IPS DF 6.9 (cell line): ENCODE results near the gene TTC23.

ENCODE experiments used
- DNase-seq: peaks from one replicate; pipeline ENCODE4 v3.0.0-alpha.2; 2013; ENCODE audit warnings: low read depth, low spot score
- H3K27ac ChIP-seq: one replicate; pipeline ENCODE4 v1.5.1; 2013; ENCODE audit warnings: low read length, control low read depth
- H3K27me3 ChIP-seq: 2 replicates; pipeline ENCODE4 v1.6.1; 2013; ENCODE audit warnings: mild to moderate bottlenecking, low read length; ENCODE audit not compliant: control insufficient read depth, insufficient read depth
- H3K36me3 ChIP-seq: 2 replicates; pipeline ENCODE4 v1.6.1; 2013; ENCODE audit warnings: low read length; ENCODE audit not compliant: control insufficient read depth, insufficient read depth
- H3K4me1 ChIP-seq: 2 replicates; pipeline ENCODE4 v1.6.1; 2013; ENCODE audit warnings: low read length; ENCODE audit not compliant: control insufficient read depth, insufficient read depth
- H3K4me3 ChIP-seq: 2 replicates; pipeline ENCODE4 v1.5.1; 2013; ENCODE audit warnings: mild to moderate bottlenecking, low read length
- H3K9me3 ChIP-seq: 2 replicates; pipeline ENCODE4 v1.6.1; 2013; ENCODE audit warnings: low read length, inconsistent platforms; ENCODE audit not compliant: control insufficient read depth, insufficient read depth
- WGBS: extraction: QIAGEN DNeasy Blood & Tissue Kit; methylation state at CpG from one replicate; pipeline ENCODE4 v1.1.7; 2013; ENCODE audit warnings: mixed read lengths, missing lambda C conversion rate; ENCODE audit not compliant: insufficient read length, insufficient coverage; 5-methylcytosine and 5-hydroxymethylcytosine counted together

TTC23 gene

GRCh38 chr15:99176757-99177156 lies 72.6 kb downstream of the TTC23 start:
- Histone ChIP-seq H3K27ac (no peak overlapping the region), H3K4me1 (peaks cover 2% of the 10 kb centered on the region; the same call in 1 of the 2 replicates), H3K27me3 (no peaks in the 10 kb centered on the region), H3K36me3 (no peaks in the 10 kb centered on the region), H3K4me3 (no peak overlapping the region), H3K9me3 (no peaks in the 10 kb centered on the region)
- DNase-seq, result no peak
- no CpG with 5 or more reads among the region's 2 CpGs for WGBS

GRCh38 chr15:99174567-99175395 lies 74.6 kb downstream of the TTC23 start:
- no CpG with 5 or more reads among the region's 15 CpGs for WGBS
- Histone ChIP-seq H3K4me3 (no peak overlapping the region), H3K27ac (no peak overlapping the region), H3K9me3 (no peaks in the 10 kb centered on the region), H3K27me3 (no peaks in the 10 kb centered on the region), H3K4me1 (no peaks in the 10 kb centered on the region), H3K36me3 (no peaks in the 10 kb centered on the region)
- no peak for DNase-seq

GRCh38 chr15:99172989-99173388 lies 76.4 kb downstream of the TTC23 start:
- Histone ChIP-seq H3K27me3 (no peaks in the 10 kb centered on the region), H3K4me3 (no peak overlapping the region), H3K36me3 (no peaks in the 10 kb centered on the region), H3K9me3 (no peaks in the 10 kb centered on the region), H3K27ac (no peak overlapping the region), H3K4me1 (no peaks in the 10 kb centered on the region)
- no CpG with 5 or more reads among the region's 3 CpGs for WGBS
- DNase-seq, result no peak

GRCh38 chr15:99172171-99172570 lies 77.2 kb downstream of the TTC23 start:
- Histone ChIP-seq H3K36me3 (no peaks in the 10 kb centered on the region), H3K27me3 (no peaks in the 10 kb centered on the region), H3K4me3 (no peak overlapping the region), H3K9me3 (no peaks in the 10 kb centered on the region), H3K27ac (no peak overlapping the region), H3K4me1 (no peaks in the 10 kb centered on the region)
- no peak for DNase-seq
- WGBS, result no CpG with 5 or more reads among the region's 4 CpGs

GRCh38 chr15:99170476-99171065 lies 78.8 kb downstream of the TTC23 start:
- H3K4me1 ChIP-seq, result no peaks in the 10 kb centered on the region
- H3K4me3 ChIP-seq, result no peak overlapping the region
- H3K27me3 ChIP-seq, result no peaks in the 10 kb centered on the region
- DNase-seq, result no peak
- no peak overlapping the region for H3K27ac ChIP-seq
- no CpG with 5 or more reads among the region's 7 CpGs for WGBS
- no peaks in the 10 kb centered on the region for H3K9me3 ChIP-seq
- no peaks in the 10 kb centered on the region for H3K36me3 ChIP-seq

GRCh38 chr15:99169769-99170311 lies 79.5 kb downstream of the TTC23 start:
- H3K27ac ChIP-seq, result no peak overlapping the region
- H3K27me3 ChIP-seq, result no peaks in the 10 kb centered on the region
- no peaks in the 10 kb centered on the region for H3K4me1 ChIP-seq
- DNase-seq, result no peak
- no CpG with 5 or more reads among the region's 10 CpGs for WGBS
- no peaks in the 10 kb centered on the region for H3K36me3 ChIP-seq
- H3K9me3 ChIP-seq, result no peaks in the 10 kb centered on the region
- H3K4me3 ChIP-seq, result no peak overlapping the region

- H3K27me3 ChIP-seq, result no peaks in the 10 kb centered on the region
- no peak overlapping the region for H3K4me3 ChIP-seq
- no peaks in the 10 kb centered on the region for H3K9me3 ChIP-seq
- no CpG with 5 or more reads among the region's 5 CpGs for WGBS
- no peaks in the 10 kb centered on the region for H3K4me1 ChIP-seq
- no peak for DNase-seq
- H3K27ac ChIP-seq, result no peak overlapping the region
- H3K36me3 ChIP-seq, result no peaks in the 10 kb centered on the region
Measured at GRCh38 chr15:99168601-99169580, 80.5 kb downstream of the TTC23 start.

GRCh38 chr15:99167640-99168039 lies 81.7 kb downstream of the TTC23 start:
- Histone ChIP-seq H3K9me3 (no peaks in the 10 kb centered on the region), H3K4me3 (no peak overlapping the region), H3K36me3 (no peaks in the 10 kb centered on the region), H3K4me1 (no peaks in the 10 kb centered on the region), H3K27ac (no peak overlapping the region), H3K27me3 (no peaks in the 10 kb centered on the region)
- no peak for DNase-seq
- WGBS, result no CpG with 5 or more reads among the region's 6 CpGs

- Histone ChIP-seq H3K27me3 (no peaks in the 10 kb centered on the region), H3K36me3 (no peaks in the 10 kb centered on the region), H3K4me1 (no peaks in the 10 kb centered on the region), H3K27ac (no peak overlapping the region), H3K9me3 (no peaks in the 10 kb centered on the region), H3K4me3 (no peak overlapping the region)
- no CpG with 5 or more reads among the region's 5 CpGs for WGBS
- no peak for DNase-seq
Measured at GRCh38 chr15:99167201-99167600, 82.2 kb downstream of the TTC23 start.
